Neural cell (in vitro differentiated cells): Measurements from ENCODE around the gene VANGL1. TPM values are rescaled to one million over a fixed set of nuclear protein-coding genes. Genes with fewer than 3 reads are reported as not detected.

Experiments used
- H2AFZ ChIP-seq: fragments of 200-600, 300-800 bp; sonication (generic), shearing (Covaris generic); 2 replicates; pipeline ENCODE4 v1.6.0; 2014; ENCODE audit warnings: low read depth, mild to moderate bottlenecking, antibody characterized with exemption, low read length, moderate library complexity
- H3F3A ChIP-seq: fragments of 200-600 bp; shearing (Covaris generic); 2 replicates; pipeline ENCODE4 v1.6.1; 2016; ENCODE audit warnings: mild to moderate bottlenecking, moderate library complexity, mixed read lengths, antibody characterized with exemption, low read length; ENCODE audit not compliant: insufficient read depth, poor library complexity, severe bottlenecking
- H3K27ac ChIP-seq: fragments of 200-600, 300-800 bp; sonication (generic), shearing (Covaris generic); 2 replicates; pipeline ENCODE4 v1.5.1; 2014; ENCODE audit warnings: mild to moderate bottlenecking, low read length, moderate library complexity
- H3K27me3 ChIP-seq: fragments of 300-800, 200-600 bp; sonication (generic), shearing (Covaris generic); 2 replicates; pipeline ENCODE4 v1.6.0; 2014; ENCODE audit warnings: mild to moderate bottlenecking, low read depth, low read length, moderate library complexity; ENCODE audit not compliant: insufficient read depth
- H3K36me3 ChIP-seq: fragments of 300-800, 200-600 bp; sonication (generic), shearing (Covaris generic); 2 replicates; pipeline ENCODE4 v1.5.1; 2014; ENCODE audit warnings: mild to moderate bottlenecking, antibody characterized with exemption, low read length, moderate library complexity; ENCODE audit not compliant: insufficient read depth
- H3K4me2 ChIP-seq: fragments of 300-800, 200-600 bp; sonication (generic), shearing (Covaris generic); 2 replicates; pipeline ENCODE4 v1.6.0; 2014; ENCODE audit warnings: mild to moderate bottlenecking, low read length
- H3K4me3 ChIP-seq: fragments of 300-800, 200-600 bp; sonication (generic), shearing (Covaris generic); 2 replicates; pipeline ENCODE4 v1.5.1; 2014; ENCODE audit warnings: mild to moderate bottlenecking, low read length, moderate library complexity
- H3K79me2 ChIP-seq: fragments of 200-600 bp; shearing (Covaris generic); replicated peaks from 2 replicates; pipeline ENCODE4 v1.6.0; 2014; ENCODE audit warnings: mild to moderate bottlenecking, low read length, moderate library complexity; ENCODE audit not compliant: insufficient read depth
- H3K9ac ChIP-seq: fragments of 300-800, 200-600 bp; sonication (generic), shearing (Covaris generic); 2 replicates; pipeline ENCODE4 v1.6.1; 2016; ENCODE audit warnings: mild to moderate bottlenecking, low read length, mixed read lengths
- H3K9me2 ChIP-seq: fragments of 200-600 bp; shearing (Covaris generic); 2 replicates; pipeline ENCODE4 v1.6.1; 2016; ENCODE audit warnings: mild to moderate bottlenecking, low read length, mixed read lengths; ENCODE audit not compliant: insufficient read depth
- H3K9me3 ChIP-seq: fragments of 200-600, 300-800 bp; sonication (generic), shearing (Covaris generic); 2 replicates; pipeline ENCODE4 v1.6.1; 2016; ENCODE audit warnings: mild to moderate bottlenecking, mixed run types, low read length, moderate library complexity, mixed read lengths
- H4K20me1 ChIP-seq: fragments of 200-600 bp; shearing (Covaris generic); 2 replicates; pipeline ENCODE4 v1.6.1; 2016; ENCODE audit warnings: mild to moderate bottlenecking, mixed run types; ENCODE audit not compliant: insufficient read depth
- EP300 ChIP-seq: fragments of 450-650 bp; conservative IDR thresholded peaks from 2 replicates; pipeline ENCODE4 v1.6.1; 2014; ENCODE audit warnings: antibody characterized with exemption, mild to moderate bottlenecking, moderate library complexity; ENCODE audit not compliant: poor library complexity, severe bottlenecking
- EZH2 ChIP-seq: fragments of 200-600, 300-800 bp; shearing (Covaris generic), sonication (generic); IDR thresholded peaks from 2 replicates; pipeline ENCODE4 v1.6.1; 2014; ENCODE audit warnings: antibody characterized with exemption, low read length, borderline replicate concordance, mild to moderate bottlenecking; ENCODE audit not compliant: insufficient read depth, poor library complexity, severe bottlenecking
- MXI1 ChIP-seq: fragments of 450-650 bp; conservative IDR thresholded peaks from 2 replicates; pipeline ENCODE4 v1.6.1; 2014; ENCODE audit warnings: antibody characterized with exemption, mild to moderate bottlenecking; ENCODE audit not compliant: poor library complexity, severe bottlenecking
- POLR2AphosphoS5 ChIP-seq: IDR thresholded peaks from 2 replicates; pipeline ENCODE4 v1.6.1; 2012
- RAD21 ChIP-seq: fragments of 450-650 bp; conservative IDR thresholded peaks from 2 replicates; pipeline ENCODE4 v1.6.1; 2014; ENCODE audit warnings: antibody characterized with exemption, mild to moderate bottlenecking, moderate library complexity
- REST ChIP-seq: IDR thresholded peaks from 2 replicates; pipeline ENCODE4 v1.6.1; 2012; ENCODE audit warnings: borderline replicate concordance
- SMC3 ChIP-seq: fragments of 450-650 bp; conservative IDR thresholded peaks from 2 replicates; pipeline ENCODE4 v1.6.1; 2014; ENCODE audit warnings: antibody characterized with exemption, mild to moderate bottlenecking, moderate library complexity; ENCODE audit not compliant: poor library complexity
- TAF1 ChIP-seq: IDR thresholded peaks from 2 replicates; pipeline ENCODE4 v1.6.1; 2012; ENCODE audit warnings: low read depth
- polyA plus RNA-seq: library from polyadenylated mRNA; depleted of rRNA; stranded (reverse); fragments of >200 nt; gene quantifications from 2 replicates; pipeline ENCODE4 v1.2.3, GENCODE V29; 2014
- TF ChIP-seq, protein P1 (sequence below): fragments of 450-650 bp; IDR thresholded peaks from 2 replicates; pipeline ENCODE4 v1.5.1; 2014; ENCODE audit warnings: antibody characterized with exemption, mild to moderate bottlenecking, moderate library complexity; ENCODE audit not compliant: poor library complexity, severe bottlenecking

The VANGL1 gene
- polyA plus RNA-seq, 1 donor from 2014 or later, result 0.53 TPM

GRCh38 chr1:115654125-115654524, 12.4 kb downstream of the VANGL1 start (continued):
- no peak for TF ChIP-seq EZH2

DNA sequence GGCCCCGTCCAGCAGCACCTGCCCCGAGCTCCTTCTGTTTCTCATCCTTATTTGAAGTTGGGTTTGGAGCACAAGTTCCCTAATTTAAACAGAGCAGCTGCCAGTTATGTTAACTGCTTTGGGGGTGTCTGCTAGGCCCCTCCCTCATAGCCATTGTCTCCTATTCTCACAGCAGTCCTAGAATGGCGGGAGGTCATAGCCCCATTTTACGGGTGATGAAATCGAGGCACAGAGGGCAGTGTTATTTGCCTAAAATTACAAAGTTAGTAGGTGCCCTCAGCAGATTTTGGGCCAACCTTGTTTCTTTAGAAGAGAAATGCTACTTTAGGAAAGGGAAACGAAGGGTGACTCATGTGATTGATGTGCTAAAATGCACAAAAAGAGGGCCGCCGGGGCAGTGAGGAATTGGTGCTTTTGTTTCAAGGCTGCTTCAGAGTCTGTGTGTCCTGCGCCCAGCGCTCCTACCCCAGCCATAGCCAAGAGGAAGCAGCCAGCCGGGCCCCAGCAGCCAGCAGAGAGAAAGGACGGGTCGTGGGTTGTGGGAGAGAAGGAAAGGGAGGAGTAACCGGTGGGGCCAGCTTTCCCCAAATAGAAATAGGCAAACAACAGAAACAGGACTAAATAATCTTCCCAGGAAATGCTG, 13.0 kb downstream of the VANGL1 start:
- Histone ChIP-seq H3K9me2 (no peaks in the 10 kb centered on the region), H3K36me3 (no peaks in the 10 kb centered on the region), H3K27ac (no peak overlapping the region), H3K27me3 (no peaks in the 10 kb centered on the region), H2AFZ (no peak overlapping the region), H3K4me3 (no peak overlapping the region), H3F3A (no peaks in the 10 kb centered on the region), H3K9ac (no peak overlapping the region), H3K79me2 (no peaks in the 10 kb centered on the region), H3K9me3 (no peaks in the 10 kb centered on the region), H3K4me2 (no peak overlapping the region), H4K20me1 (no peaks in the 10 kb centered on the region)
- TF ChIP-seq TAF1 (no peak), RAD21 (no peak), MXI1 (no peak), EZH2 (no peak), REST (no peak), EP300 (no peak), SMC3 (no peak), POLR2AphosphoS5 (no peak)
- TF ChIP-seq, protein P1, sequence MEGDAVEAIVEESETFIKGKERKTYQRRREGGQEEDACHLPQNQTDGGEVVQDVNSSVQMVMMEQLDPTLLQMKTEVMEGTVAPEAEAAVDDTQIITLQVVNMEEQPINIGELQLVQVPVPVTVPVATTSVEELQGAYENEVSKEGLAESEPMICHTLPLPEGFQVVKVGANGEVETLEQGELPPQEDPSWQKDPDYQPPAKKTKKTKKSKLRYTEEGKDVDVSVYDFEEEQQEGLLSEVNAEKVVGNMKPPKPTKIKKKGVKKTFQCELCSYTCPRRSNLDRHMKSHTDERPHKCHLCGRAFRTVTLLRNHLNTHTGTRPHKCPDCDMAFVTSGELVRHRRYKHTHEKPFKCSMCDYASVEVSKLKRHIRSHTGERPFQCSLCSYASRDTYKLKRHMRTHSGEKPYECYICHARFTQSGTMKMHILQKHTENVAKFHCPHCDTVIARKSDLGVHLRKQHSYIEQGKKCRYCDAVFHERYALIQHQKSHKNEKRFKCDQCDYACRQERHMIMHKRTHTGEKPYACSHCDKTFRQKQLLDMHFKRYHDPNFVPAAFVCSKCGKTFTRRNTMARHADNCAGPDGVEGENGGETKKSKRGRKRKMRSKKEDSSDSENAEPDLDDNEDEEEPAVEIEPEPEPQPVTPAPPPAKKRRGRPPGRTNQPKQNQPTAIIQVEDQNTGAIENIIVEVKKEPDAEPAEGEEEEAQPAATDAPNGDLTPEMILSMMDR, result no peak

GRCh38 chr1:115655306-115655663, 13.5 kb downstream of the VANGL1 start:
- Histone ChIP-seq H2AFZ (no peak overlapping the region), H3K4me2 (no peak overlapping the region), H3K9ac (no peak overlapping the region), H3K9me3 (no peaks in the 10 kb centered on the region), H3F3A (no peaks in the 10 kb centered on the region), H3K27me3 (no peaks in the 10 kb centered on the region), H3K27ac (no peak overlapping the region), H3K9me2 (no peaks in the 10 kb centered on the region), H4K20me1 (no peaks in the 10 kb centered on the region), H3K79me2 (no peaks in the 10 kb centered on the region), H3K36me3 (no peaks in the 10 kb centered on the region), H3K4me3 (no peak overlapping the region)
- TF ChIP-seq, protein P1, result no peak
- TF ChIP-seq POLR2AphosphoS5, result no peak
- TF ChIP-seq EP300, result no peak
- TF ChIP-seq REST, result no peak
- TF ChIP-seq SMC3, result no peak
- TF ChIP-seq TAF1, result no peak
- no peak for TF ChIP-seq MXI1
- TF ChIP-seq RAD21, result no peak
- TF ChIP-seq EZH2, result no peak
